Cerebellar nuclear complex (tissue), 1 donor: Measurements from ENCODE around the gene GUCA2A.

Source experiments
- DNase-seq, 2 experiments: peaks; one replicate each; lab custom pipeline; 2025; lab: John Stamatoyannopoulos, UW

Gene GUCA2A

GRCh38 chr1:42153624-42154023 is 10.9 kb downstream of the GUCA2A start:
- DNase-seq = no peak

- no peak for DNase-seq
Measured at GRCh38 chr1:42152907-42153600, 11.5 kb downstream of the GUCA2A start, which contains the start of gene GUCA2B. Gene GUCA2B, plus strand, starts transcription at chr1:42153410. Its CDS starts 41 bp downstream, at chr1:42153451.

- no peak for DNase-seq
Measured at GRCh38 chr1:42152119-42152518, 12.4 kb downstream of the GUCA2A start.

GRCh38 chr1:42150651-42151050 is 13.9 kb downstream of the GUCA2A start:
- DNase-seq = no peak

GRCh38 chr1:42148166-42148565 is 16.4 kb downstream of the GUCA2A start:
- DNase-seq = no peak

- DNase-seq = no peak
Measured at GRCh38 chr1:42146626-42147320, 17.8 kb downstream of the GUCA2A start.

GRCh38 chr1:42145764-42146625 is 18.6 kb downstream of the GUCA2A start:
- DNase-seq = no peak

- no peak for DNase-seq
Measured at GRCh38 chr1:42145389-42145716, 19.2 kb downstream of the GUCA2A start.

- no peak for DNase-seq
Measured at GRCh38 chr1:42144711-42145388, 19.7 kb downstream of the GUCA2A start.

GRCh38 chr1:42143896-42144710 is 20.4 kb downstream of the GUCA2A start:
- no peak for DNase-seq

GRCh38 chr1:42142894-42143675 is 21.5 kb downstream of the GUCA2A start:
- DNase-seq = no peak

GRCh38 chr1:42141978-42142377 is 22.6 kb downstream of the GUCA2A start:
- DNase-seq = no peak

- no peak for DNase-seq
Measured at GRCh38 chr1:42140191-42140590, 24.4 kb downstream of the GUCA2A start.

- no peak for DNase-seq
Measured at GRCh38 chr1:42139444-42139843, 25.1 kb downstream of the GUCA2A start.

- DNase-seq = no peak
Measured at GRCh38 chr1:42138586-42138985, 26.0 kb downstream of the GUCA2A start.

GRCh38 chr1:42137766-42138165 is 26.8 kb downstream of the GUCA2A start:
- DNase-seq = no peak

- no peak for DNase-seq
Measured at GRCh38 chr1:42136466-42136865, 28.1 kb downstream of the GUCA2A start.

GRCh38 chr1:42135426-42135825 is 29.1 kb downstream of the GUCA2A start:
- DNase-seq = no peak

GRCh38 chr1:42133809-42134526 is 30.6 kb downstream of the GUCA2A start:
- DNase-seq = no peak

GRCh38 chr1:42133390-42133789 is 31.2 kb downstream of the GUCA2A start:
- DNase-seq = no peak
